ENCODE results near the gene TMEM8B. TPM values are rescaled to one million over a fixed set of nuclear protein-coding genes. Genes with fewer than 3 reads are reported as not detected.
A peak's percentile ranks its signal among the peaks of the same experiment; 100 is the strongest.

Gene TMEM8B, protein sequence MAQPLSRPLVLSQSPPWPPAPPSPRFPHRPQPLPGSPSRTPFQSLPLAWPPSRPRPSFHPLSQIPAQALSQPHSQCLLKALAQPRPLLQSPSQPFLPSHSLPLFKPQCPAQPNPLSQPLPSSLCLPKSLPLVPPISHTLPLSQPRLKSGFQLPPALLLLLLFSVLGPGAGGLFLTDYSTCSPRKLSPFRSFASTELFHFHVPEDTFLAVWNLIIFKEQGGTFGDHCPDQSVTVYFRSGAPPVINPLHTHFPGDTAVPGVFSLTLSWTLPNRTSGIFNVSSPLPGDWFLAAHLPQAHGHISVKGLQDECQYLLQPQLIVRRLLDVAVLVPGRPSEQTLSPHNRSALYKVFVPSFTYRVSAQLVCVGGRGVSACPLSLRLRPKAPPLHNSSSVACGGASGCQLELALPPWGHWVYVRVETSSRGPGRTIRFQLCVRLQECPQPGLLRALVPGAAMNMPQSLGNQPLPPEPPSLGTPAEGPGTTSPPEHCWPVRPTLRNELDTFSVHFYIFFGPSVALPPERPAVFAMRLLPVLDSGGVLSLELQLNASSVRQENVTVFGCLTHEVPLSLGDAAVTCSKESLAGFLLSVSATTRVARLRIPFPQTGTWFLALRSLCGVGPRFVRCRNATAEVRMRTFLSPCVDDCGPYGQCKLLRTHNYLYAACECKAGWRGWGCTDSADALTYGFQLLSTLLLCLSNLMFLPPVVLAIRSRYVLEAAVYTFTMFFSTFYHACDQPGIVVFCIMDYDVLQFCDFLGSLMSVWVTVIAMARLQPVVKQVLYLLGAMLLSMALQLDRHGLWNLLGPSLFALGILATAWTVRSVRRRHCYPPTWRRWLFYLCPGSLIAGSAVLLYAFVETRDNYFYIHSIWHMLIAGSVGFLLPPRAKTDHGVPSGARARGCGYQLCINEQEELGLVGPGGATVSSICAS
- 10 to 100 TPM; 14.6 to 24.2 TPM for total RNA-seq

- Histone ChIP-seq H3K4me1 (ENCODE audit: control insufficient read depth in 1 of 2, low read depth in 2 of 2) (peaks cover 15 to 65% of the 10 kb centered on the region in 2 donors), H3K9me3 (no peaks in the 10 kb centered on the region), H3K4me3 (peak within 1 kb of the TSS; percentile 88), H3K27me3 (replicated peaks; ENCODE audit: insufficient read depth) (no peaks in the 10 kb centered on the region), H3K27ac (peak within 1 kb of the TSS; percentile 87 to 88), H3K36me3 (no peaks in the 10 kb centered on the region)
- ATAC-seq (ENCODE audit: insufficient number of reproducible peaks, low FRiP score, low read depth) (peak; percentile 57), DNase-seq (ENCODE audit: low spot score) (peak; percentile 96)
- TF ChIP-seq CTCF (IDR thresholded peaks at IDR 0.05) = no peak
Observed at GRCh38 chr9:35829084-35829763, at the start of gene TMEM8B. TMEM8B (plus strand) TSS chr9:35829228; CDS start chr9:35829448, 220 bp downstream.

- Histone ChIP-seq H3K4me1 (ENCODE audit: control insufficient read depth in 1 of 2, low read depth in 2 of 2) (no peaks in the 10 kb centered on the region), H3K27ac (no peak overlapping the region), H3K36me3 (no peaks in the 10 kb centered on the region), H3K4me3 (no peak overlapping the region), H3K9me3 (no peaks in the 10 kb centered on the region), H3K27me3 (replicated peaks; ENCODE audit: insufficient read depth) (no peaks in the 10 kb centered on the region)
- no peak for ATAC-seq (ENCODE audit: insufficient number of reproducible peaks, low FRiP score, low read depth)
- TF ChIP-seq CTCF (IDR thresholded peaks at IDR 0.05) = no peak
- no peak for DNase-seq (ENCODE audit: low spot score)
Observed at GRCh38 chr9:35781066-35781465, 48.0 kb upstream of the TMEM8B start.

GRCh38 chr9:35783418-35783817 is 45.6 kb upstream of the TMEM8B start:
- H3K27me3 ChIP-seq (replicated peaks; ENCODE audit: insufficient read depth) = no peaks in the 10 kb centered on the region
- ATAC-seq (ENCODE audit: insufficient number of reproducible peaks, low FRiP score, low read depth) (no peak), DNase-seq (ENCODE audit: low spot score) (no peak)
- H3K4me1 ChIP-seq (ENCODE audit: control insufficient read depth in 1 of 2, low read depth in 2 of 2) = no peaks in the 10 kb centered on the region
- no peak overlapping the region for H3K4me3 ChIP-seq
- no peaks in the 10 kb centered on the region for H3K36me3 ChIP-seq
- no peaks in the 10 kb centered on the region for H3K9me3 ChIP-seq
- no peak overlapping the region for H3K27ac ChIP-seq
- no peak for TF ChIP-seq CTCF (IDR thresholded peaks at IDR 0.05)

- H3K36me3 ChIP-seq = no peaks in the 10 kb centered on the region
- H3K27me3 ChIP-seq (replicated peaks; ENCODE audit: insufficient read depth) = no peaks in the 10 kb centered on the region
- no peak overlapping the region for H3K4me3 ChIP-seq
- no peak for DNase-seq (ENCODE audit: low spot score)
- peaks cover 15 to 33% of the 10 kb centered on the region in 2 donors for H3K4me1 ChIP-seq (ENCODE audit: control insufficient read depth in 1 of 2, low read depth in 2 of 2)
- TF ChIP-seq CTCF (IDR thresholded peaks at IDR 0.05) = no peak
- no peaks in the 10 kb centered on the region for H3K9me3 ChIP-seq
- ATAC-seq (ENCODE audit: insufficient number of reproducible peaks, low FRiP score, low read depth) = no peak
- H3K27ac ChIP-seq = no peak overlapping the region
Observed at GRCh38 chr9:35789541-35789940, 39.5 kb upstream of the TMEM8B start.

All from thoracic aorta (tissue), 2 donors.